ENCODE results near the gene ENKD1.

Gene ENKD1

GRCh38 chr16:67663877-67664222 is 2.7 kb downstream of the ENKD1 start:
- DNase-seq (ENCODE audit: low read depth, low spot score), result no peak

- DNase-seq (ENCODE audit: low read depth, low spot score), result no peak
Observed at GRCh38 chr16:67663151-67663876, 3.2 kb downstream of the ENKD1 start.

- DNase-seq (ENCODE audit: low read depth, low spot score), result no peak
Observed at GRCh38 chr16:67662653-67663010, 3.9 kb downstream of the ENKD1 start.

DNA sequence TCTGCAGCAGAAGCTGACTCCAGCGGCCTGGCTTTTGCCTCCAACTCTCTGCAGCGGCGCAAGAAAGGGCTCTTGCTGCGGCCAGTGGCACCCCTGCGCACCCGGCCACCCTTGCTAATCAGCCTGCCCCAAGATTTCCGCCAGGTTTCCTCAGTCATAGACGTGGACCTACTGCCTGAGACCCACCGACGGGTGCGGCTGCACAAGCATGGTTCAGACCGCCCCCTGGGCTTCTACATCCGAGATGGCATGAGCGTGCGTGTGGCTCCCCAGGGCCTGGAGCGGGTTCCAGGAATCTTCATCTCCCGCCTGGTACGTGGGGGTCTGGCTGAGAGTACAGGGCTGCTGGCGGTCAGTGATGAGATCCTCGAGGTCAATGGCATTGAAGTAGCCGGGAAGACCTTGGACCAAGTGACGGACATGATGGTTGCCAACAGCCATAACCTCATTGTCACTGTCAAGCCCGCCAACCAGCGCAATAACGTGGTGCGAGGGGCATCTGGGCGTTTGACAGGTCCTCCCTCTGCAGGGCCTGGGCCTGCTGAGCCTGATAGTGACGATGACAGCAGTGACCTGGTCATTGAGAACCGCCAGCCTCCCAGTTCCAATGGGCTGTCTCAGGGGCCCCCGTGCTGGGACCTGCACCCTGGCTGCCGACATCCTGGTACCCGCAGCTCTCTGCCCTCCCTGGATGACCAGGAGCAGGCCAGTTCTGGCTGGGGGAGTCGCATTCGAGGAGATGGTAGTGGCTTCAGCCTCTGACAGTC is 4.5 kb downstream of the ENKD1 start:
- DNase-seq (ENCODE audit: low read depth, low spot score), result no peak

DNA sequence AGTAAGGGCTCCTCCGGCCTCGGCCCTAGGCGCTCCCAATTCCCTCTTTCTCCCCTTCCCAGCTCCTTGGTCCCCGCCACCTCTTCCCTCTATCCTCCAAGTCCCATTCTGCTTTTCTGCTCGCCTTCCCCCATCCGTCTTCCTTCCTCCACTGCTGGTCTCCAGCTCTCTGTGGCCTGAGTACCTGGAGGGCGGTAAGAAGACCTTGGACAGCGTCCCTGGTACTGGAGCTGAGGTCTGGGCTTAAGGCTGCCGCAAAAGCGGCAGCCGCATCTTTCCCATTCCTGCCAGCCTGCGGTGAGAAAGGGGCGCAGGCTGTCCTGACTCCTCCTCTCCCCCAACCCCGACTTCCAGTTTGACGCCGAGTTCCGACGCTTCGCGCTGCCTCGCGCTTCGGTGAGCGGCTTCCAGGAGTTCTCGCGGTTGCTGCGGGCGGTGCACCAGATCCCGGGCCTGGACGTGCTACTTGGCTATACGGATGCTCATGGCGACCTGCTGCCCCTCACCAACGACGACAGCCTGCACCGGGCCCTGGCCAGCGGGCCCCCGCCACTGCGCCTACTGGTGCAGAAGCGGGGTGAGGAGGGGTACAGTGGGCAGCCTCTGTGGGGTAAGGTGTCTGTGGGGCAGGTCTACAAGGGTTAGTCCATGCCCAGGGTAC is 5.3 kb downstream of the ENKD1 start:
- no peak for DNase-seq (ENCODE audit: low read depth, low spot score)

DNA sequence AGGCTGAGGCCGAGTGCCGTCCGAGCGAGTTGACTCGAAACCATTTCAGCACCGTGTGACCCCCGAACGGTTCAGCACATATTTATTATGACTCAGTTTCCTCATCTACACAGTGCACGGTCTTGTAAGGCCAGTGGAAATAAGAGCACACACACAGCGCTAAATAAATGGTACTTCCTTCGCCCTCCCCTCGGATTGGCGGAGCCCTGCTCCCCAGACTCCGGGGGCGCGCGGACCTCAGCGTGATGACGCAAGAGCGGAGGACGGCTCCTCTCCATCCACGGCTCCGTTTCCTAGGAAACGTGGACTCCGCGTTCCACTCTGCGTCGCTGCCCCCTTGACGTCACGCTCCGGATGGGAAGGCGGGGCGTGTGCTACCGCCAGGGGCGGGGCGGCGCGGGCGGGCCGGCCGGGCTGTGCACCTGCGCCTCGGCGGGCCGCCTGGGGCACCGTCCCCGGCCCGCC is 6.0 kb downstream of the ENKD1 start, which contains the start of gene PARD6A:
PARD6A (plus strand) TSS at position 397 of the 465 bp plus-strand sequence. CDS start 79 bp downstream, outside the sequence.
- peak; percentile 81 for DNase-seq (ENCODE audit: low read depth, low spot score)

GRCh38 chr16:67659675-67660563 is 6.6 kb downstream of the ENKD1 start, which contains the start of gene ACD:
Gene ACD (minus strand): TSS chr16:67660260. CDS start chr16:67660220, 40 bp downstream.
- peak; percentile 78 for DNase-seq (ENCODE audit: low read depth, low spot score)

- no peak for DNase-seq (ENCODE audit: low read depth, low spot score)
Observed at GRCh38 chr16:67658849-67659674, 7.5 kb downstream of the ENKD1 start.

DNA sequence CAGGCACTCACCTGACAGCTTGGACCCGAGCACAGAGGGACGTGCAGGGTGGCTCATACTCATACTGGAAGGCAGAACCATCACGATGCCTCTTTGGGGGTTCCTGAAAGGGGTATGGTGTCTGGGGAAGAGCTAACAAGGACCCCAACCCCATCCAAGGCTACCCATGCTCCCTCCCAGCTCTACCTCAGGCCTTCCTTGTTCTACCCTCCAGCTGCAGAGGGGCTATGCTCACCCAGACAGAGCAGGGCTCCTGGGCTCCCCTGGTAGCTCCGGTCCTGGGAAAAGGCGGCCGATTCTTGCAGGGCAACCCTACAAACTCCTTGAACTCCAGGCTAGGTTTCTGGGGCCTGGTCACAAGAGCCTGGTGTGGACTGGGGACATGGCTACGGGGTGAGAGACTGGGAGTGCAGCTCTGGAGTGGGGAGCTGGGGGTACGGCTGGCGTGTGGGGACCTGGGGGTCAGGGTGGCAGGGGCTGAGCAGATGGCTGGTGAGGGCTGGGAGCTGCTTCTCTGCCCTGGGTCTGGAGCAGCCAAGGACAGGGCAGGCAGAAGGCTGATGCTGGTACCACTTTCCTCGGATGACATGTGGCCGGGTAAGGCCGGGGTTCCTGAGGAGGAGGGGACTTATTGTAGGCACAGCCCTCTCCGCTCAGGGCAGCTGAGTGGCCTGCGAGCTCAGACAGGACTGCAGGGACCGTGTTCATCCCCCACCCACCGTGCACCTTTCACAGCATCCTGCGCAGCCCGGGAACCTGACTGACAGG is 8.6 kb downstream of the ENKD1 start:
- DNase-seq (ENCODE audit: low read depth, low spot score), result no peak

- no peak for DNase-seq (ENCODE audit: low read depth, low spot score)
Observed at GRCh38 chr16:67657017-67657608, 9.4 kb downstream of the ENKD1 start.

GRCh38 chr16:67656344-67657016 is 10.1 kb downstream of the ENKD1 start:
- DNase-seq (ENCODE audit: low read depth, low spot score), result no peak

DNA sequence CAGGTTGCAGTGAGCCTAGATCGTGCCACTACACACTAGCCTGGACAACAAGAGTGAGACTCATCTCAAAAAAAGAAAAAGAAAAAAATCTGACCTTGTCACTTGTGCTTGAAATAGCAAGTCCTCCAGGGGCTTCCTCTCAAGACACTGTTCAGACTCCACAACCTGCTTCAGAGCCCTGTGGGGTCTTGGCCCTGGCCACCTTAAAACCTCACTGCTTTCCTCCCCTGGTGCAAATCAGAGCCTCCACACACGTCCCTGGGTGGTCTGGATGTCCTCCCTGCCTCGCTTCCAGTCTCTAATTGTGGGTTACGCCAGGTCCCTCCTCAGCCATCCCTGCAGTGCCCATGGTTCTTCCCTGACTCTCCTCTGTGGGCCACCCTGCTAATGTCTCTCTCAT is 11.2 kb downstream of the ENKD1 start:
- DNase-seq (ENCODE audit: low read depth, low spot score), result no peak

DNA sequence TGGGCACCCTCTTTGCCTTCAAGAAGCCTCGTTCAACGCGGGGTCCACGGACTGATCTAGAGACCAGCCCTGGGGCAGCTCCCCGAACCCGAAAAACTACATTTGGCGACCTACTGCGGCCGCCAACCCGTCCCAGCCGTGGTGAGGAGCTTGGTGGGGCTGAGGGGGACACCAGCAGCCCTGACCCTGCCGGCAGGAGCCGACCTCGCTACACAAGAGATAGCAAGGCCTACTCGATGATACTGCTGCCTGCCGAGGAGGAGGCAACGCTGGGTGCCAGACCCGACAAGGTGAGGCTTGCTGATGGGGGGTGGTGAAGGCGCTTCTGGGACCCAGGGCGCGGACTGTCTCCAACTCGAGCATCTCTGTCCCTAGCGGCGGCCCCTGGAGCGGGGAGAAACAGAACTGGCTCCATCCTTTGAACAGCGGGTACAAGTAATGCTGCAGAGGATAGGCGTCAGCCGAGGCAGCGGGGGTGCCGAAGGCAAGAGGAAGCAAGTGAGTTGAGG is 12.1 kb downstream of the ENKD1 start:
- no peak for DNase-seq (ENCODE audit: low read depth, low spot score)

- no peak for DNase-seq (ENCODE audit: low read depth, low spot score)
Observed at GRCh38 chr16:67653789-67654402, 12.7 kb downstream of the ENKD1 start.

GRCh38 chr16:67653128-67653788 is 13.3 kb downstream of the ENKD1 start:
- DNase-seq (ENCODE audit: low read depth, low spot score), result no peak

GRCh38 chr16:67652578-67653127 is 13.9 kb downstream of the ENKD1 start:
- DNase-seq (ENCODE audit: low read depth, low spot score), result no peak

- no peak for DNase-seq (ENCODE audit: low read depth, low spot score)
Observed at GRCh38 chr16:67651847-67652246, 14.7 kb downstream of the ENKD1 start.

Data from activated naive CD8-positive, alpha-beta T cell treated with anti-CD3 and anti-CD28 coated beads, Interleukin-2, amount 50 U/mL, for 16 hours (primary cell).